22Rv1 (cell line): ENCODE measurements around the gene SLC44A5.

Experiments
- CTCF ChIP-seq: fragments of 450-650 bp; IDR thresholded peaks from 2 replicates; pipeline ENCODE4 v1.5.1; 2017; ENCODE audit warnings: mild to moderate bottlenecking
- ZFX ChIP-seq: fragments of 450-650 bp; IDR thresholded peaks from 2 replicates; pipeline ENCODE4 v1.6.1; 2017; ENCODE audit warnings: antibody characterized with exemption, borderline replicate concordance

GRCh38 chr1:75503221-75503974 is 107.5 kb downstream of the SLC44A5 start:
- TF ChIP-seq CTCF (no peak), ZFX (no peak)
